Right forelimb (tissue), 1 donor: ENCODE data around the gene AGGF1.
"Not testable (repeated sequence)": the region's sequence is repeated elsewhere in the genome, so short reads cannot be mapped to it uniquely, and the experiment has no call there.

Source experiments
- DNase-seq: peaks from one replicate; pipeline ENCODE4 v3.0.0-alpha.2; 2018

The AGGF1 gene

DNA sequence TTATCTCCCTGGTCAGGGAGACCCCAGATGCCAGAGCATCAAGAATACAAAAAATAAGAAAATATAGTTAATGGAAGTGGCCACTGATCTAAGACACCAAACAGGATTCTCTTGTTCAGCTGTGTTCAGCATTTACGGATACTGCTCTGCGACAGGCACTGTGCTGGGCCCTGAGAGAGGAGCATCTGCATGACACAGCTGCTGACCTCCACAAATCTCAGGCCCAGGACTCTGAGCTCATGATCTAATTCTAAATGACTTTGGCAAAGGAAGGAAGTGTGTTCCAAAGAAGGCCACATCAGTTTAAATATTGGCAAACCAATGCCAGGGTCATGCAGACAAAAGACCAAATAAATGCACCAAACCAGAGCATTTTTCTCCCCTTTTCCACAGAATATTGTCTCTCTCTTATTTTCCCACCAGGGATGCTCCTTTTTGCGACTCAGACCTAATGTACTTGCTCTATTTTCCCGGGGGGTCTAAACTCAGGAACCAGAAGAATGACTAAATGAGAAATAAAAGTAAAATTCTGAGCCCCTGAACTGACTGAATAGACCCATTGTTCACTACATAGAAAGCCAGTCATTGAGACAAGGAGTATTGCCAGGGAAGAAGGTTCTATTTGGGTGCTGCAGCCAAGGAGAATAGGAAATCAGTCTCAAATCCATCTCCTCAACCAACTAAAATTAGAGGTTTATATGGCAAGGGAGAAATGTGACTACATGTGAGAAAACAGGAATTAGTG, 1.4 kb upstream of the AGGF1 start:
- DNase-seq = no peak

DNA sequence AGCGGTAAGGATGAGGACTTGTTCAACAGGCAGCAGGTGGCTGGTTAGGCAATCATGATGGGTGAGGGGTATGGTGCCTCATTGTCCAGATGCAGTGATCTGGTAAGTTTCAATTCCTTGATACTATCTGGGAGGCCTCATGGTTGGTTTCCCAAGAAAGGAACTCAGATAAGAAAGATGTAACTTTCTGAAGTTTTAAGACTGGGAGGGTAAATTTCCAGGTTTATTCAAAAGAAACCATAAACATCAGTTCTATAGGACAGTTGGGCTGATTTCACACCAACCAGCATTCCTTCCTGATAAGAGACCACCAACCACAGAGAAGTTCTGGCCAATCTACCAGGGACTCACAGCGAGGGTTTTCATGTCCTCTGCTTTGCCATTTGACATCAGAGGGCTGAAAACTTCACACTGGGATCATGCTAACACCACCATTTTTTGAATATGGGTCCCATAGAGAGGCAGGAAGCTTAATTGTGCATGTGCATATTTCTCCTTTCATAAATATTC, 773 bp upstream of the AGGF1 start:
- DNase-seq = no peak

DNA sequence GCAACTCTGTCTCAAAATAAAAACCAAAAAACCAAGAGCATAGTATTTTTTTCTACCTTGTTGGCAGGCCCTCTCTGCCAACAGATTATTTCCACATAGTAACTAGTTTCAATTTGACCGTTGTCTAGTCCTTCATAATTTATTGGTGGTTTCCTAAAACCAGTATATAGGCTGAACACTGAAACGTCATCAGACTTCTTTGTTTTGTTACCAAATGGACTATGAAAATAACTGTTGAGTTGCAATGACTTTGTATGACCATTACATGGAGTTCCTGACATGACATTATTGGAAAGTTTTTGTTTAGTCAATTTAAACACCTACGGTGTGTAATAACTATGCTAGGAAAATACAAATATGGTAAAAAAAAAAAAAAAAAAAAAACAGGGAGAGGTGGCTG, 1.7 kb downstream of the AGGF1 start:
- DNase-seq = no peak

DNA sequence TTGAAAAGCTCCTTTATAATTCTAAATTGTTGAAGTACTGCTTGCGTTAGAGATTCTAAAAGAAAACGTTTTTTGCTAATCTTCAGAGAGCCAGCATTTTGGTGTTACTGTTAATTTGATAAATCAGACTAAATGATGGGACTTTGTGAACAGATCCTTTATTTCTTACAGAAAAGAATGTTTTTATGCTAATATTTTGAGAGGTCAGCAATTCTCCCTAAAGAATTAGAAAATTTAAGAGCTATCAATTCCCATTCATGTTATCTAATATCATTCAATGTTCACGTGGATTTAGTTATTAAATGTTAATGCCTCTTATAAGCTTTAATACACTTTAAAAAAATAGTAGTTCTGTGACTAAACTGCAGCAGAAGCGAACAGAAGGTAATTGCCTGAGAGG, 2.4 kb downstream of the AGGF1 start:
- DNase-seq = no peak

DNA sequence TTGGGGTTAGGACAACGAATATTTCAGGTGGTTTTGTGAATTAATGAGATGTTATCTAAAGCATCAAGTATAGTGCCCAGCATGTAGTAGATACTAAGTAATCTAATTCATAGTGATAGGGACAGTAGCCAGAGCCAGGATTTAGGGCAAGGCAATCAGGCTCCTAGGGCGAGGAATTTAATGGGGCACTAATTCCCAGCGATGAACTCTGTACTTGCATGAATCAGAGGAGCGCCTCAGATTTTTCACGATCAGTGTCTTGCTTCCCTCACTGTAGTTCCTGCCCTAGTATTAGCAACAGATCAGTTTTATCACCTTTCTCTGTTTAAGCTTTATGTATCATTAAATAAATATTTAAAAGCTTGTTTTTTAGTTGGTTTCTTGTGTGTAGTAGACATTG, 3.1 kb downstream of the AGGF1 start:
- DNase-seq = no peak

DNA sequence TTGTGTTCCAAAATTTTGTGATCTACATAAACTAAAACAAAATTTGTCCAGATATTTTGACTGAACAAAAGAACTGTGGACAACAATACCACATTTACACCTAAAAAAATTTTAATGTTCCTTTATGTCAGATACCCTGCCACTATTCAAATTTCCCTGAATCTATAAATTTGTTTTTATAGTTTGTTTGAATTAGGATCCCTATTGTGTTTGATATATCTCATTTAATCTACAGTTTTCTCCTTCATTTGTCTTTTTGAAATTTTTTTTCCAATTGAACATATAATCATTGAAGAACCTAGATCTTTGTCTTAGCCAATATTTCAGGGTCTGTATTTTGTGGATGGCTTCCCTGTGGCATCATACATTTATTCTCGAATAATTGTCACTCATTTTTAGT, 5.7 kb downstream of the AGGF1 start:
- DNase-seq = no peak

DNA sequence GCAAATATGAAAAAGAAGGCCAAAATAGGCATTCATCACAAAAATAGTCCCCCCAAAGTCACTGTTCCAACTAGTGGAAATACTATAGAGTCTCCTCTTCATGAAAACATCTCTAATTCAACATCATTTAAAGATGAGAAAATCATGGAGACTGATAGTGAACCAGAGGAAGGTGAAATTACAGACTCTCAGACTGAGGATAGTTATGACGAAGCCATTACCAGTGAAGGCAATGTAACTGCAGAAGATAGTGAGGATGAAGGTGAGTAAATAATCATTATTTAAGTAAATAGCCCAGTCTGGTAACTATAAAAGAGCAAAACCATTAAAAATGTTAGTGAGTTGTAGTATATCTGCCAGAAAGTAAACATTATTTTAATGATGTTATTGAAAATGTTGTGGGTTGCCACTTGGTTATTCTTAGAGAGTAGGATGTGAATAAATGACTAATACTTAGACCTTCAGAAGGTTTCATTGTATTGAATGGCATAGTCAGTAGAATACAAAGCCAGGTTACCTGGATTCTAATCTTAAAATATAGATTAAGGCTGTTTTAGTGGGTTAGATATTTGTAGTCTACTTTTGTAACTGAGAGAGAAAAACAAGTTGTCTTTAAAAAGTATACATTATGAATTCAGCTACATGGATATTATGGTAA, 16.3 kb downstream of the AGGF1 start:
- DNase-seq = no peak

DNA sequence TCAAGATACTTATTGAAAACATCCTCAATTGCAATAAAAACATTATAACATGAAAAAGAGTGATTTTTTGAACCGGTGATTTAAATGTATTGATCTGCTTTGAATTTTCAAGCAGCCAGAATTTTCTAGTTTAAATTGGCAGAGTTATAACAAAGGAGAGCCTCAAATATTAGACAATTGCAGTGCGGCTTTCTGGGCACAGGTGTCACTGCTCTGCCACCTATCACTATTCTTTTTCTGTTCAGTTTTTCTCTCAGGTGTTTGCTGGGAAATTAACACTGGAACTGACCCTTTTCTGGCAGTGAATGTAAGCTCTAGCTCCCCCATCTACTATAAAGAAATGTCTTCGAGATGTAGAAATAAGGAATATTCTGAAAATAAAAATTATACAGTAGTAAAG, 33.8 kb downstream of the AGGF1 start:
- no peak for DNase-seq

DNA sequence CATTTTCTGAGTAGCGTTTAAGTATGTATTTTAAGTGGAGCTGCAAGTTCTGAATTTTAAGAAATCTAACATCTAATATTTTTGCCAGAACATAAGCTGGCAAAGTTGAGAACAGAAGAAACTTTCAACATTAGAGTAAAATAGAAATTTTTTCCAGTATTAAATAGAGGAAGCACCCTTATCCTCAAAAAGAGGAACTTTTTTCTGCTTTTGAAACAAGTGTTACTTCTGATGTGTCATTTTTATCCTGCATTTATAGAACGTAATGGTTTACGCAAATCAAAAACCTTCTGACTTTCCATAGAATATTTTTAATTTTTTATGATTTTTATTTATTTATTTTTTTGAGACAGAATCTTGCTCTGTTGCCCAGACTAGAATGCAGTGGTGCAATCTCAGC, 35.1 kb downstream of the AGGF1 start:
- DNase-seq = no peak

DNA sequence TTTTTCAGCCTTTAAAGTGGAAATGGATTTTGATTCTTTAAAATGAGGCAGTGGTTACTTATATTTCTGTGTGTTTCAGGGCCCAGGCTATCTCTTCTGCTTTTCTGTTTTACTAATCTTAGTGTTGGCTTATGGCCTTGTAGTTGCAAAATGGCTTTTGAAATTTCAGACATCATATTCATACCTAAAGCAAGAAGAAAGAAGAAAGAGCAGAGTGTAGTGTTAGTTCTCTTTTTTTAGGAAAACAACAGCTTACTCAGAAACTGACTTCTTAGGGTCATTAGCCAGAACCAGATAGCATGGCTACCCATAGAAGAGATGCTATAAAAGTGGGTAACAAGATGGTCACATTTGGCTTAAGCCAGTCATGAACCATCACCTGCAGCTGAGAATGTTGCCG, 36.0 kb downstream of the AGGF1 start:
- DNase-seq = no peak

DNA sequence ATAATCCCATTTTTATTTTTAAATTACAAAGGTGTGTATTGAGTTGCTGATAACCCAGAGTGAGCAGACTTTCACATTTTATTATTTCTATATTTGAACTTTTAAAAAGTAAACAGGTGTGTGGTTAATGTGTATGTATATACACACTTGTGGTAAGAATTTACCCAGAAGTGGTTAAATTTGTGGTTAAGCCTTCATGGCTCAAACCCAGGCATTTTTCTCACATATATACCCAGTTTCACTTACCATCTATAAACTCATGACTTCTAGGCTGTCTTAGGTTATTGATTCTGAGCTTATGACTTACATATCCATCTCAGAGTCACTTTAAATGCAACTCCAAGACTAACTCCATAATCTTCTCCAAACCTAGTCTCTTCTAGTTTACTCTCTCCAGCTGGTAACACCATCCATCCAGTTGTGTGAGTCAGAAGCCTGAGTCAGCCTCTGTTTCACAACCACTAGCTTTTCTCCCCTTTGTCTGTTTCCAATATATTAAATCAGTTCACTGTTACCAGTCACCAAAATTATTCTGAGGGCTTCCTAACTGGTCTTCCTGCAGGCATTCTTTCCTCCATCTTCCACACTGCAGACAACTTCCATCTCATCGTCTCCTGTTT, 36.7 kb downstream of the AGGF1 start:
- DNase-seq = no peak

DNA sequence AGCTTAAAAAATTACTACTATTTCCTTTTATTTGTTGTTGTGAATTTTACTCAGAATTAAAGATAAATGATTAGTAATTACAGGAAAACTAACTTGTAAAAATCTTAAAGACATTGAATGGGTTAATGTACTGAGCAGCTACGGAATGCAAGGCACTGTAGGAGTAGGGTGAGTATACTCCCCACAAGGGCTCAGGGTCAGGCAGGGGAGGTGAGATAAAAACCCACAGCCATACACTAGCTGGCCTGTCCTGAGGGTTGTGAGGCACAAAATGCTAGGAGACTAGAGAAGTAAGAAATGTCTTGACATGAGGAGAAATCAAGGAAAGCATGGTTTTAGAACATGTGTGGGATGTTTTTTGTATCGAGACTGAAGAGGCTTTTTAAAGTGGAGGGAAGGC, 43.5 kb downstream of the AGGF1 start:
- DNase-seq = no peak

DNA sequence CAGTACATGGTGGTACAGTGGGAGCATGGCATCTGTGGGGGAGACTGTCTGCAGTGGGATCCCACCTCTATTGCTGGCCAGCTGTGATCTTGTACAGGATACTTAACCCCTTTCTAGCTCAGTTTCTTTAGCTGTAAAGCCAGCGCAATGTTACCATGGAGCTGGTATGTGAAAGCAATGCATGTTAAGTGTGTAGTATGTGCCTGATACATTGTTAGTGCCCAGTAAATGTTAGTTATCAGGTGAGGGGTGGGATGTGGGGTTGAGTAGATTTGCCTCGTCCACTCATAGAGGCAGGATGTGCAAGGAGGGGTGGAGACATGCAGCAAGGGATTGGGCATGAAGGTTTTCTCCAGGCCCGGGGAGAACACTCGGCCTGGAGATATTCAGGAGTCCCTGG, 44.5 kb downstream of the AGGF1 start:
- DNase-seq = no peak

DNA sequence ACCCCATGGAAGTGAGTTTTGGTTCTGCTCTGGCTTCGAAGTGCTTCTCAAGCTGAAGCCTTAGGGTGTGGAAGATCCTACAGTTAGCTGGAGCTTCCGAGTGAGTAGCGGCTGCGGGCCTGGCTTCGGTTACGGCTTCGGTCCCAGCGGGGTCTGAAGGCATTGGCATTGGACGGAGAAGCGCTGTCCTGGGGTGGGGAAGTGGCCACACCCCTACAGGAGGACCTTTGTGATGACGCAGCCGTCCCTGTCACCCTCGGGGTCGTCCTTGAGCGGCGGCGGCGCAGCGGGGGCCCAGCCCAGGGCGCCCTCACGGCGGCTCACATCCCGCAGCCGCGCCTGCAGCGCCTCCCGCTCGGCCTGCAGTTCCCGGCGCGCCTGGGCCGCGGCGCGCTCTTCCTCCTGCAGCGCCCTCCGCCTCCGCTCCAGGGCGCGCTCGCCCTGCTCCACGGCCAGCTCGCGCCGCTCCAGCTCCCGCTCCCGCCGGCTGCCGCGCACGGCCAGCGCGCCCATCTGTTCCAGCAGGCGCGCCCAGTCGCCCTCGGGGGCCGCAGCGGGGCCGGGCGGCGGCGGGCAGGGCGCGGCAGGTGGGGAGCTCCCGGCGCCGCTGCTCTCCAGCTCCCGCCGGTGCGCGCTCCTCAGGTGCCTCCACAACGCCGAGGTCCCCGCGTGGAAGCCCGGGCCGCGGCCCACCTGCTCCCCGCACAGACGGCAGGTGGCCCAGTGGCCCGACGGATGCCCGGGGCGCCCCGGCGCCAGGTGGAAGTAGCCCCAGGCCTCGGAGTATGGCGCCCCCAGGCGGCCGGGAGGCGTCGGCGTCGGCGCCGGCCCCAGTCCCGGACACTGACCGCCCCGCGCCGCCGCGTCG, 47.0 kb downstream of the AGGF1 start:
- DNase-seq = peak; percentile 79

DNA sequence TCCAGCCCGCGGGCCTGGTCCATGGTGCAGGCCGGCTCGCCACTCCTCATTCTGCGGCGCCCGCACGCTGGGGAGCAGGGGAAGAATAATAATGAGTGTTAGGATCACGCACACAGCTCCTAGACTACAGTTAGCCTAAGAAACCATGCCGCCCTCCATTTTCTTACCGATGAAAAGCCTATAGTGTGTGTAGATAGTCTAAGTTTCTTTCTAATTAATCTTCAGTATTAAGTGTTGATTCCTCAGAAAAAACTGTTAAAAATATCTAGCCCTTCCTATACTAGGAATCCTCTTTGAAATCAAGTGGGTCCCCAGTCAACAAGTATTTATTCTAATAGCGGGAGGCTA, 47.6 kb downstream of the AGGF1 start:
- DNase-seq = no peak

DNA sequence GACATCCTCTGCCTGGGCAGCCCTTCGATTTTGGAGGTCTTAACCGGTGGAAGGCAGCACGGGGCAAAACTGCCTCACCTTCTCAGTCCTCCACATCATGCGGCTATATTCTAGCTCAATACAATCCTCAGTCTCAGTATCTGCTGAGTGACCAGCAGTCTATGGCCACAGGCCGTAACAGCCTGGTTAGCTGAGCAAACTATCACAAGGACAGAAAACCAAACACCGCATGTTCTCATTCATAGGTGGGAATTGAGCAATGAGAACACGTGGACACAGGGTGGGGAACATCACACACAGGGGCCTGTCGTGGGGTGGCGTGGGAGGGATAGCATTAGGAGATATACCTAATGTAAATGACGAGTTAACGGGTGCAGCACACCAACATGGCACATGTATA, 50.3 kb downstream of the AGGF1 start:
- not testable (repeated sequence) for DNase-seq

DNA sequence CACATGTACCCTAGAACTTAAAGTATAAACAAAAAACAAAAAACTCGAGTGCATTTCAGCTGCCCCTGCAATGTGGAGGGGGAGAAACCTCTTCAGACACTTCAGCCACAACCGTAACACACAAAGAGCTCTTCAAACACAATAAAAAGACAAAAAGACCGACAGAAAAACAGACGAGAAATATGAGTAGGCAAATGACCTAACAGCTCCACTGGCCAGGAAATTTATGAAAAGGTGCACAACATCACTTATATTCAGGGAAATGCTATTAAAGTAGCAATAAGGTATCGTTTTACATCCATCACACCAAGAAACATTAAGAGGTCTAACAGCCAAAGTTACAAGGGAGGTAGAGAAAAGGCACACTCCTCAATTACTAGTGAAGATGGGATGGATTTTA, 50.7 kb downstream of the AGGF1 start:
- no peak for DNase-seq

DNA sequence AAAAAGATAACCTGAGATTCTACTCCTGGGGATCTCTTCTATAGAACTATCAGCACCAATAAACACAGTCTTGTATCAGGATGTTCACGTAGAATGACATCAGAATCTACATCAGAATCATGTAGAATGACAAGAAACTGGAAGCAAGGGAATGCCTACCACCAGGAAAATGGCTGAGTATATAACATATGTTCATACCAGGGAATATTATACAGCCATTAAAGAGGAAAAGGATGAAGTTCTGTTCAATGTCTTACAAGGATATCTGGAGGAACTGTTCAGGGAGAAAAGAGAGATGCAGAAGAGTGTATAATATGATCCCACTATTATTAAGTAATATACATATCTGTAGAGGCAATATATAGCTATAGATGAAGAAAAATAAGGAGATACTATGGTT, 52.1 kb downstream of the AGGF1 start:
- DNase-seq = no peak

DNA sequence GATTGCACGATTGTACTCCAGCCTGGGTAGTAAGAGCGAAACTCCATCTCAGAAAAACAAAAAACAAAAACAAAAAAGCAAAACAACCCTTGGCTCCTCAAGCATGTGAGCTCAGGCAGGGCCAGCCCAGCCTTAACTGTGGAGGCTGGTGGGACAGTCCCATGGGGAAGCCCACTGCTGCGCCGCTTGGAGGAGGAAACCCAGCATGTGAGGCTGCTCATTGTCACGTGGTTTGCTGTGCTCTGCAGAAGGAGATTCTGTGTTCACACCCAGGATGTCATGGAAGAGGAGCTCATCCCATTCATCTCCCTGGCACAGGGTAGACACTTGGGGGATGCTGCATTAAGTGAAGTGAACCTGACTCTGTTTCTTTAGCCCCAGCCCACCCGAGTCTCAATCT, 52.9 kb downstream of the AGGF1 start:
- DNase-seq = no peak

DNA sequence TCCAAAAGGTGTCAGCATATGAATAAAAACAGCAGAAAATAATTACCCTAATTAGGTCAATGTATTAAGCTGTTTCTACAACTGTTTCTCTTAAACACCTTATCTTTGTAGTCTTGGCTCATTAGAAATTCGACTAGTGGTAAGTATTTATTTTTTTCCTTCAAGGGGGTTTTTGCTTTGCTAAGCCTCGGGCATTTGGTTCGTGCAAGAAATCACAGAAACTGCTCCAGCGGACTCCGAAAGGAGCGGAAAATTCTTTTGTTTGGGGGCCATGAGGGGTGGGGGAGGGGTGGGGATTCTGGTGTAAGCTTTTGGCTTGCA, 56.1 kb downstream of the AGGF1 start:
- DNase-seq = no peak

DNA sequence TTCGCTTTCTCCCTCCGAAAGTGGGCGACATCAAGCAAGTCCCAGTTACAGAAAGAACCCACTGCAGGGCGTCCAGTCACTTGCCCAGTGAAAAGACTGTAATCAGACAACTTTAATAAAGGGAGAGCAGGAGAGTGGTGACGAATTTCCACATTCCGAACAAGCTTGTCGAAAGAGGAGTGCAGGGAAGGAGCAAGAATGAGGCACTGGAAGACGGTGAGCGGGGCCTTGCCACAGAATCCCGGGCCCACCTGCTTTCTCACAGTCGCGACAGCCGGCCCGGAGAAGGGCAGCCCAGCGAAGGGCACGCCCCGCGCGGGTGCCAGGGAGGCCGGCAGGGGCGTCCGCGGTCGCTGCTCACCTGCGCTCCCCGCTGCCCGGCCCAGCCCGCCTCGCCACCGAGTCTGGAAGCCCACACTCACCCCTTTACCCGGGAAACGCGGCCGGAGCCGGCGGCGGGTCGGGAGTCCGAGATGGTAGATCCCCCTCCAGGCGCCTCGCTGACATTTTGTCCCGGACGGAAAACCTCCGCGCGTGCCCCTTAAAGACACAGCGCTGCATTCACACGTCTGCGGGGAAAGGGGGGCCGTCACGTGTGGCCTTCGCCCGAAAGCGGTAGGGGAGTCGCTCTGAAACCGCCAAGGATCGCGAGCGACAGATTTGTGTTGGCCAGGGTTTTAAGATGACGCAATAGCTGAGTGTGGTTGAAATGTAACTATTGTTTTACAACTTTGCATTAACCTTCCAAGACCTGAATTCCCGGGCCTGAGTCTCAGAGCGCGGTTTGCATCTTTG, 56.7 kb downstream of the AGGF1 start, which contains the start of gene ZBED3:
Gene ZBED3 (minus strand): TSS at position 597 of the 795 bp plus-strand sequence. CDS start 9,407 bp downstream, outside the sequence.
- DNase-seq = peak; percentile 87

DNA sequence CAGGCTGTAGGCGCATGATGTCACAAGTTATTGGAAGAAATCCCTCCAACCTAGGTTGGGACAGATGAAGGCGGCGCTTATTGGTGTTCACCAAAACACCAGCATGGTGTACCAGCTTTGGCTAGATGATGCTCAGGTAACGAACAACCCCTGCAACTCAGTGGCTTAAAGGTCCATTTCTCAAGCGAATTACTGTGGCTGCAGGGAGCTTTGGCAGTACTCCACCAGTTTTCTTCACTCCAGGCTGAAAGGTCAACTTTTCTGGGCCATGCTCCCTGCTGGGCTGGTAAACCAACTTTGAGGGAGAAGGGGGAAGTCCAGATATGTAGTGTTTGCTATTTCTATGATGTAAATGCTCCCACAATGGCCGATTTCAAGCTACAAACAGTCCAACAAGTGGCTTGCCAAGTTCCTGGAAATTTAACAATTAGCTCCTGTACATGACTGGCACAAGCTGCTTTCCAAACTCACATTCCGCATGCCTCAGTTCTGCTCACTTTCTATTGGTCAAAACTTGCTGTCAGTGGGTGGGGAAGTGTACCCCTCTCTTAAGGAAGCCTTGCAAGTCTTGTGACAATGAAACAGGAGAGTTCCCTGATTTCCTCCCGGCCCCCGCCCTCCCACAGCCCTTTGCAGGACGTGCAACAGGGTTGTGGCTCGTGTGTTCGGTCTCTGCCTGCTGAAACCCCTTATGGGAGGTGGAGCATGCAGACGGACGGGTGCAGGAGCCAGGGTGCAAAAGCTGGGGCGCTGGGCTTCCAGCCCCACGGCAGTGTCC, 57.5 kb downstream of the AGGF1 start:
- peak; percentile 60 for DNase-seq
